Stromal cell of bone marrow (primary cell): ENCODE results near the gene KCNJ10.
"Not testable (repeated sequence)": the region's sequence is repeated elsewhere in the genome, so short reads cannot be mapped to it uniquely, and the experiment has no call there.

ENCODE experiments used
- DNase-seq: peaks from one replicate; pipeline ENCODE4 v3.0.0-alpha.2; 2012; ENCODE audit warnings: low read depth

KCNJ10 gene

GRCh38 chr1:160069460-160070231 is at the start of gene KCNJ10:
Gene KCNJ10, minus strand, starts transcription at chr1:160070160. Its CDS starts 27,628 bp downstream, at chr1:160042532.
- DNase-seq: no peak

- DNase-seq: no peak
Measured at GRCh38 chr1:160118928-160119327, 49.0 kb upstream of the KCNJ10 start.

GRCh38 chr1:160117709-160118183 is 47.8 kb upstream of the KCNJ10 start:
- DNase-seq: no peak

- DNase-seq: no peak
Measured at GRCh38 chr1:160117300-160117699, 47.3 kb upstream of the KCNJ10 start.

- no peak for DNase-seq
Measured at GRCh38 chr1:160116283-160117147, 46.6 kb upstream of the KCNJ10 start.

- no peak for DNase-seq
Measured at GRCh38 chr1:160115545-160116282, 45.8 kb upstream of the KCNJ10 start, which contains the start of gene ATP1A2. Gene ATP1A2, plus strand, starts transcription at chr1:160115759. Its CDS starts 103 bp downstream, at chr1:160115862.

- DNase-seq: no peak
Measured at GRCh38 chr1:160114085-160114484, 44.1 kb upstream of the KCNJ10 start.

- DNase-seq: no peak
Measured at GRCh38 chr1:160113407-160113806, 43.4 kb upstream of the KCNJ10 start.

- no peak for DNase-seq
Measured at GRCh38 chr1:160112357-160112756, 42.4 kb upstream of the KCNJ10 start.

GRCh38 chr1:160111462-160111861 is 41.5 kb upstream of the KCNJ10 start:
- DNase-seq: not testable (repeated sequence)

- no peak for DNase-seq
Measured at GRCh38 chr1:160109686-160110085, 39.7 kb upstream of the KCNJ10 start.

GRCh38 chr1:160108888-160109662 is 39.1 kb upstream of the KCNJ10 start:
- DNase-seq: no peak

GRCh38 chr1:160107512-160107911 is 37.6 kb upstream of the KCNJ10 start:
- DNase-seq: no peak

GRCh38 chr1:160105155-160105554 is 35.2 kb upstream of the KCNJ10 start:
- DNase-seq: no peak

GRCh38 chr1:160104486-160104885 is 34.5 kb upstream of the KCNJ10 start:
- no peak for DNase-seq

- no peak for DNase-seq
Measured at GRCh38 chr1:160103658-160104408, 33.9 kb upstream of the KCNJ10 start.

- DNase-seq: no peak
Measured at GRCh38 chr1:160101717-160102522, 32.0 kb upstream of the KCNJ10 start.

GRCh38 chr1:160101037-160101716 is 31.2 kb upstream of the KCNJ10 start:
- peak; percentile 53 for DNase-seq

- no peak for DNase-seq
Measured at GRCh38 chr1:160099716-160100375, 29.9 kb upstream of the KCNJ10 start.
